GM18517 (cell line): ENCODE results near the gene SLC66A2.
"Not testable (repeated sequence)": the region's sequence is repeated elsewhere in the genome, so short reads cannot be mapped to it uniquely, and the experiment has no call there.

Experiments used
- ATAC-seq: cut with Tn5 transposase; IDR thresholded peaks from one replicate; pipeline ENCODE4 v1.9.1; 2021; ENCODE audit warnings: mild to moderate bottlenecking, moderate library complexity; ENCODE audit not compliant: unreplicated experiment

SLC66A2 gene

GRCh38 chr18:79869591-79870300, 81.7 kb downstream of the SLC66A2 start:
- no peak for ATAC-seq

GRCh38 chr18:79868811-79869541, 82.5 kb downstream of the SLC66A2 start:
- ATAC-seq = no peak

- no peak for ATAC-seq
Observed at GRCh38 chr18:79868168-79868784, 83.2 kb downstream of the SLC66A2 start.

GRCh38 chr18:79867666-79868065, 83.8 kb downstream of the SLC66A2 start:
- no peak for ATAC-seq

- ATAC-seq = no peak
Observed at GRCh38 chr18:79866889-79867574, 84.4 kb downstream of the SLC66A2 start.

GRCh38 chr18:79865951-79866350, 85.5 kb downstream of the SLC66A2 start:
- not testable (repeated sequence) for ATAC-seq

GRCh38 chr18:79864955-79865354, 86.5 kb downstream of the SLC66A2 start:
- not testable (repeated sequence) for ATAC-seq

GRCh38 chr18:79864006-79864725, 87.3 kb downstream of the SLC66A2 start:
- ATAC-seq = no peak

GRCh38 chr18:79863161-79864005, 88.1 kb downstream of the SLC66A2 start:
- no peak for ATAC-seq

GRCh38 chr18:79862562-79862961, 88.9 kb downstream of the SLC66A2 start:
- ATAC-seq = no peak

GRCh38 chr18:79861687-79862086, 89.8 kb downstream of the SLC66A2 start:
- no peak for ATAC-seq

- ATAC-seq = no peak
Observed at GRCh38 chr18:79859314-79859713, 92.1 kb downstream of the SLC66A2 start.

- no peak for ATAC-seq
Observed at GRCh38 chr18:79857082-79857671, 94.3 kb downstream of the SLC66A2 start.

GRCh38 chr18:79856119-79857007, 95.1 kb downstream of the SLC66A2 start:
- no peak for ATAC-seq

GRCh38 chr18:79855147-79855933, 96.1 kb downstream of the SLC66A2 start:
- peak; percentile 65 for ATAC-seq

GRCh38 chr18:79853993-79854364, 97.5 kb downstream of the SLC66A2 start:
- no peak for ATAC-seq

GRCh38 chr18:79853303-79853992, 98.0 kb downstream of the SLC66A2 start:
- no peak for ATAC-seq
